ENCODE results near the gene AADAT.

Gene AADAT

GRCh38 chr4:170014359-170015011 is 75.3 kb downstream of the AADAT start:
- H3K27ac ChIP-seq: no peak overlapping the region

GRCh38 chr4:170012629-170012958 is 77.2 kb downstream of the AADAT start:
- TF ChIP-seq CTCF (conservative IDR thresholded peaks at IDR 0.05): no peak
- H3K27ac ChIP-seq: no peak overlapping the region

More at GRCh38 chr4:170014359-170015011, 75.3 kb downstream of the AADAT start:
- TF ChIP-seq CTCF (conservative IDR thresholded peaks at IDR 0.05): no peak

GRCh38 chr4:170011921-170012628 is 77.7 kb downstream of the AADAT start:
- TF ChIP-seq CTCF (conservative IDR thresholded peaks at IDR 0.05): no peak
- H3K27ac ChIP-seq: no peak overlapping the region
